ENCODE measurements around the gene TJP3. TPM values are rescaled to one million over a fixed set of nuclear protein-coding genes. Genes with fewer than 3 reads are reported as not detected.

The TJP3 gene
- total and polyA plus RNA-seq, 4 donors: 0.26 to 29.2 (median 0.72) TPM

GRCh38 chr19:3693025-3693925 lies 14.9 kb upstream of the TJP3 start:
- DNase-seq (peak; percentile 74 to 77), ATAC-seq (ENCODE audit: low FRiP score) (peak; percentile 34)
- WGBS, 2 donors: 19 to 29% methylated on average over 34 of the region's 34 CpGs
- Histone ChIP-seq H3K27me3 (ENCODE audit: control insufficient read depth in 1 of 2, insufficient read depth in 2 of 2, low read length in 1 of 2) (no peaks in the 10 kb centered on the region), H3K4me3 (ENCODE audit: low read length in 2 of 2) (no peak overlapping the region), H3K9me3 (ENCODE audit: control insufficient read depth, low read length) (no peaks in the 10 kb centered on the region), H3K27ac (ENCODE audit: low read depth in 1 of 2, low read length in 2 of 2) (peak overlapping the region; percentile 6 to 55), H3K4me1 (ENCODE audit: control insufficient read depth in 1 of 2, insufficient read depth in 2 of 2, low read length in 2 of 2) (no peaks in the 10 kb centered on the region), H3K36me3 (ENCODE audit: control insufficient read depth in 1 of 2, insufficient read depth in 2 of 2, low read length in 1 of 2) (no peaks in the 10 kb centered on the region)
- intact Hi-C loops (cut with DNase I): loop anchor here in 1 of 2 donors (2.0 kb wide), 1 partner anchor 22 kb away; no protein-coding TSS in a partner anchor

DNA sequence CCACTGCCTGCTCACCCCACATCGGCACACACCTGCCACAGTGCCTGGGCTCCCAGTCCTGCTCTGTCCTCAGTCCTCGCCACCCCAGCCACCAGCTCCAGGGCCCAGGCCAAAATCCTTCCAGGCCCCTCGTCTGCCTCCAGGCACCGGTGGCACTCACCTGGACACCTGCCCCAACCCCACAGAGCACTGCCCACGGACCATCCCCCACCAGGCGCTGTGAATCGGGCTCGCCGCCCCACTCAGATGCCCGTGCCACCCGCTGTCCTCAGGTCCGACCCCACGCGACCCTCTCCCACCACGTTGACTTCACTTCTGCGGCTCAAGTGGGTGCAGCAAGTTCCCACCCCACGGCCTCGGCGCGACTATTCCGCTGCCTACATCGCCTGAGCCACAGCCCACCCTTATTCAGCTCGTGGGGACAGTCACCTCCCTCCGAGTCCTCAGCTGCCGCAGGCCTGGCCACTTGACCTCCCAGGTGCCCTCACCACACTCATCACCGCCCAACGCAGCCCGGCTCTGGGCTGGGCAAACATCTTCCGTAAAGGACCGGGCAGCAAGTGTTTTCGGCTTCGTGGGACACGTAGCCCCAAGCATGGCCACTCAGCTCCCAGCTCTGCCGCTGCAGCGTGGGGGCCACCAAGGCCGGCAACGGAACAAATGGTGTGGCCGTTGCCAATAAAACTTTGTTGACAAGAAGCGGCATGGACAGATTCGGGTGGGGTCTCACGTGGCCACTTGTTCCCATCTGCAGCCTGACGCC lies 13.6 kb upstream of the TJP3 start:
- Histone ChIP-seq H3K9me3 (ENCODE audit: control insufficient read depth, low read length) (no peaks in the 10 kb centered on the region), H3K4me3 (ENCODE audit: low read length in 2 of 2) (no peak overlapping the region), H3K27ac (ENCODE audit: low read depth in 1 of 2, low read length in 2 of 2) (no peak overlapping the region), H3K4me1 (ENCODE audit: control insufficient read depth in 1 of 2, insufficient read depth in 2 of 2, low read length in 2 of 2) (no peaks in the 10 kb centered on the region), H3K36me3 (ENCODE audit: control insufficient read depth in 1 of 2, insufficient read depth in 2 of 2, low read length in 1 of 2) (no peaks in the 10 kb centered on the region), H3K27me3 (ENCODE audit: control insufficient read depth in 1 of 2, insufficient read depth in 2 of 2, low read length in 1 of 2) (no peaks in the 10 kb centered on the region)
- peak; percentile 43 to 74 for DNase-seq
- WGBS, 2 donors: 90% methylated on average over 42 of the region's 42 CpGs
- intact Hi-C loops (cut with DNase I): no loop called here
- ATAC-seq (ENCODE audit: low FRiP score): no peak

DNA sequence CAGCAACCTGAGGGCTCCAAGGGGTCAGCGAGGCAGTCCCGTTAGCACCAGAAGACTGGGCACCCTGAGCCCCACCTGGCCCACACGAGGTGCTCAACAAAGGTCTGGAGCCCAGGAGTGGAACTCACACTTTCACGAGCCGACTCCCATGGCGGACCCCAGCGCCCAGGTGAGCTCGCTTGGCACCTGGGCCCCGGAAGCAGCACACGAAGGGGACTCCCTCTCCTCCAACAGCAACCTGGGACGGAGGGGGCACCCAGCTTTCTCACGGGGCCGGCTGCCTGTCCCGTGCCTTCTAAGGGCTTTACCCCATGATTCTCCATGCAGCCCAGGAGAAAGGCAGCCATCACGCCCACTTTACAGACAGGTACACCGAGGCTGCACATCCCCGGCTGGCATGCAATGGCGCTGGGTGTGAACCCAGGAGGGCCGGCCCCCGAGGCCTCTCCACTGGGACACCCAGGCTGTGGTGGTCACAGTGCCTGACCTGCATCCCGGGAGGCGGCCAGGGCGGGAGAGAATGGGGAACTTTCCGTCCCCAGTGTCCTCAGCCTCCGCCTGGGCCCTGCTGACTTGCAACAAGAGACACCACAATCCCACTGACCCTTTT lies 13.0 kb upstream of the TJP3 start:
- WGBS, 2 donors: 92 to 93% methylated on average over 21 to 25 of the region's 25 CpGs
- intact Hi-C loops (cut with DNase I): no loop called here
- DNase-seq: peak; percentile 41 to 70
- no peak overlapping the region for H3K27ac ChIP-seq (ENCODE audit: low read depth in 1 of 2, low read length in 2 of 2)
- no peaks in the 10 kb centered on the region for H3K4me1 ChIP-seq (ENCODE audit: control insufficient read depth in 1 of 2, insufficient read depth in 2 of 2, low read length in 2 of 2)
- no peaks in the 10 kb centered on the region for H3K36me3 ChIP-seq (ENCODE audit: control insufficient read depth in 1 of 2, insufficient read depth in 2 of 2, low read length in 1 of 2)
- H3K4me3 ChIP-seq (ENCODE audit: low read length in 2 of 2): no peak overlapping the region
- no peaks in the 10 kb centered on the region for H3K27me3 ChIP-seq (ENCODE audit: control insufficient read depth in 1 of 2, insufficient read depth in 2 of 2, low read length in 1 of 2)
- no peak for ATAC-seq (ENCODE audit: low FRiP score)
- H3K9me3 ChIP-seq (ENCODE audit: control insufficient read depth, low read length): no peaks in the 10 kb centered on the region

- Histone ChIP-seq H3K36me3 (ENCODE audit: control insufficient read depth in 1 of 2, insufficient read depth in 2 of 2, low read length in 1 of 2) (no peaks in the 10 kb centered on the region), H3K27me3 (ENCODE audit: control insufficient read depth in 1 of 2, insufficient read depth in 2 of 2, low read length in 1 of 2) (no peaks in the 10 kb centered on the region), H3K4me3 (ENCODE audit: low read length in 2 of 2) (no peak overlapping the region), H3K9me3 (ENCODE audit: control insufficient read depth, low read length) (no peaks in the 10 kb centered on the region), H3K27ac (ENCODE audit: low read depth in 1 of 2, low read length in 2 of 2) (no peak overlapping the region), H3K4me1 (ENCODE audit: control insufficient read depth in 1 of 2, insufficient read depth in 2 of 2, low read length in 2 of 2) (no peaks in the 10 kb centered on the region)
- intact Hi-C loops (cut with DNase I): no loop called here
- WGBS, 2 donors: 84 to 85% methylated on average over 23 of the region's 23 CpGs
- no peak for ATAC-seq (ENCODE audit: low FRiP score)
- peak in 1 of 2 donors; percentile 67 for DNase-seq
Observed at GRCh38 chr19:3695986-3696659, 12.1 kb upstream of the TJP3 start.

GRCh38 chr19:3696660-3696995 lies 11.6 kb upstream of the TJP3 start:
- no peak overlapping the region for H3K27ac ChIP-seq (ENCODE audit: low read depth in 1 of 2, low read length in 2 of 2)
- no peaks in the 10 kb centered on the region for H3K9me3 ChIP-seq (ENCODE audit: control insufficient read depth, low read length)
- no peaks in the 10 kb centered on the region for H3K27me3 ChIP-seq (ENCODE audit: control insufficient read depth in 1 of 2, insufficient read depth in 2 of 2, low read length in 1 of 2)
- DNase-seq (peak in 1 of 2 donors; percentile 37), ATAC-seq (ENCODE audit: low FRiP score) (no peak)
- intact Hi-C loops (cut with DNase I): no loop called here
- WGBS, 2 donors: 86 to 91% methylated on average over 10 of the region's 10 CpGs
- no peaks in the 10 kb centered on the region for H3K4me1 ChIP-seq (ENCODE audit: control insufficient read depth in 1 of 2, insufficient read depth in 2 of 2, low read length in 2 of 2)
- H3K4me3 ChIP-seq (ENCODE audit: low read length in 2 of 2): no peak overlapping the region
- H3K36me3 ChIP-seq (ENCODE audit: control insufficient read depth in 1 of 2, insufficient read depth in 2 of 2, low read length in 1 of 2): no peaks in the 10 kb centered on the region

DNA sequence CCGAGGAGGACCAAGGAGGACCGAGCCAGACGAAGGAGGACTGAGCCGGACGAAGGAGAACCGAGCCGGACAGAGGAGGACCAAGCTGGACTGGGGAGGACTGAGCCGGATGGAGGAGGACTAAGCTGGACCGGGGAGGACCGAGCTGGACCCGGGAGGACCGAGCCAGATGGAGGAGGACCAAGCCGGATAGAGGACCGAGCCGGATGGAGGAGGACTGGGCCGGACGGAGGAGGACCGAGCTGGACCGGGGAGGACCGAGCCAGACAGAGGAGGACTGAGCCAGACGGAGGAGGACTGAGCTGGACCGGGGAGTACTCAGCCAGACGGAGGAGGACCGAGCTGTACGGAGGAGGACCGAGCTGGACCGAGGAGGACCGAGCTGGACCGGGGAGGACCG lies 11.1 kb upstream of the TJP3 start:
- Histone ChIP-seq H3K36me3 (ENCODE audit: control insufficient read depth in 1 of 2, insufficient read depth in 2 of 2, low read length in 1 of 2) (no peaks in the 10 kb centered on the region), H3K27ac (ENCODE audit: low read depth in 1 of 2, low read length in 2 of 2) (no peak overlapping the region)

GRCh38 chr19:3697671-3698385 lies 10.4 kb upstream of the TJP3 start:
- intact Hi-C loops (cut with DNase I): no loop called here
- no peaks in the 10 kb centered on the region for H3K27me3 ChIP-seq (ENCODE audit: control insufficient read depth in 1 of 2, insufficient read depth in 2 of 2, low read length in 1 of 2)
- no peaks in the 10 kb centered on the region for H3K36me3 ChIP-seq (ENCODE audit: control insufficient read depth in 1 of 2, insufficient read depth in 2 of 2, low read length in 1 of 2)
- no peaks in the 10 kb centered on the region for H3K4me1 ChIP-seq (ENCODE audit: control insufficient read depth in 1 of 2, insufficient read depth in 2 of 2, low read length in 2 of 2)
- H3K27ac ChIP-seq (ENCODE audit: low read depth in 1 of 2, low read length in 2 of 2): no peak overlapping the region
- ATAC-seq (ENCODE audit: low FRiP score) (no peak), DNase-seq (peak; percentile 47 to 77)
- no peaks in the 10 kb centered on the region for H3K9me3 ChIP-seq (ENCODE audit: control insufficient read depth, low read length)
- no peak overlapping the region for H3K4me3 ChIP-seq (ENCODE audit: low read length in 2 of 2)
- WGBS, 2 donors: 83 to 86% methylated on average over 43 of the region's 43 CpGs

More for the DNA sequence above, 11.1 kb upstream of the TJP3 start:
- Histone ChIP-seq H3K9me3 (ENCODE audit: control insufficient read depth, low read length) (no peaks in the 10 kb centered on the region), H3K4me3 (ENCODE audit: low read length in 2 of 2) (no peak overlapping the region), H3K4me1 (ENCODE audit: control insufficient read depth in 1 of 2, insufficient read depth in 2 of 2, low read length in 2 of 2) (no peaks in the 10 kb centered on the region), H3K27me3 (ENCODE audit: control insufficient read depth in 1 of 2, insufficient read depth in 2 of 2, low read length in 1 of 2) (no peaks in the 10 kb centered on the region)
- WGBS, 2 donors: 81% methylated on average over 30 of the region's 30 CpGs
- peak; percentile 47 to 74 for DNase-seq
- intact Hi-C loops (cut with DNase I): no loop called here
- ATAC-seq (ENCODE audit: low FRiP score): no peak

Data from aorta (tissue), 5 donors.